Measurements from ENCODE around the gene DUOX1. TPM values are rescaled to one million over a fixed set of nuclear protein-coding genes. Genes with fewer than 3 reads are reported as not detected.

DUOX1 gene
- total and polyA plus RNA-seq, 9 of the 15 experiments (the other 6 are each of a cell fraction or from before 2014, with no cell fraction given): 0.01 to 0.22 (median 0.01) TPM; not detected in 6

DNA sequence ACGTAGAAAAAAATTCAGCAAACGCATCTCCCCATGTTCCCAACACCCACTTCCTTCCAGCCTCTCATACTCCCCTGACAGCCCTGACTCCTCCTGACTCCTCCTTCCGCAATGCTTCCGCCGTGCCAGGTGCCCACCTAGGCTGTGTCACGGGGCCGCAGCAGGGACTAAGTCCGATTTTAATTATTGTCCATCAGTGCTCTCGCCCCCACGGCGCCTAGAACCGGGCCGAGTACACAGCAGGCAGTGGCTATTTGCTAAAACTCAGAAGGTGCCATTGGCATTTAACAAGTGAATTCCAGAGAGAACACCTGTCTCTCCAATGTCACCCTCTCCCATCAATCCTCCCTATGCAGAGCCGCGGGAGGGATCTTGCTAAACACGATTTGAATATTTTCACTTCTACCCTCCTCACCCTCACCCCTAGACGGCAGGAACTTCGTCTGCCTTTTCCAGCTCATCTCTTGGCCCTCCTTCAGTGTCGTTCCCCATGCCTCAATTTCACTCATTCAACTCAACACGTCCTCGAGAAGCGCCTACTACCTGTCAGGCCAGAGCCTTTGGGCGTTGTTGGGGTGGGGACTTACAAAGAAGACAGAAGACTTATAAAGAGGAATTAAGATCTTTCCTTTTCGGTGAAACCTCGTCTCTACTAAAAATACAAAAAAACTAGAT is 69.5 kb downstream of the DUOX1 start (continued):
- TF ChIP-seq, protein P1, sequence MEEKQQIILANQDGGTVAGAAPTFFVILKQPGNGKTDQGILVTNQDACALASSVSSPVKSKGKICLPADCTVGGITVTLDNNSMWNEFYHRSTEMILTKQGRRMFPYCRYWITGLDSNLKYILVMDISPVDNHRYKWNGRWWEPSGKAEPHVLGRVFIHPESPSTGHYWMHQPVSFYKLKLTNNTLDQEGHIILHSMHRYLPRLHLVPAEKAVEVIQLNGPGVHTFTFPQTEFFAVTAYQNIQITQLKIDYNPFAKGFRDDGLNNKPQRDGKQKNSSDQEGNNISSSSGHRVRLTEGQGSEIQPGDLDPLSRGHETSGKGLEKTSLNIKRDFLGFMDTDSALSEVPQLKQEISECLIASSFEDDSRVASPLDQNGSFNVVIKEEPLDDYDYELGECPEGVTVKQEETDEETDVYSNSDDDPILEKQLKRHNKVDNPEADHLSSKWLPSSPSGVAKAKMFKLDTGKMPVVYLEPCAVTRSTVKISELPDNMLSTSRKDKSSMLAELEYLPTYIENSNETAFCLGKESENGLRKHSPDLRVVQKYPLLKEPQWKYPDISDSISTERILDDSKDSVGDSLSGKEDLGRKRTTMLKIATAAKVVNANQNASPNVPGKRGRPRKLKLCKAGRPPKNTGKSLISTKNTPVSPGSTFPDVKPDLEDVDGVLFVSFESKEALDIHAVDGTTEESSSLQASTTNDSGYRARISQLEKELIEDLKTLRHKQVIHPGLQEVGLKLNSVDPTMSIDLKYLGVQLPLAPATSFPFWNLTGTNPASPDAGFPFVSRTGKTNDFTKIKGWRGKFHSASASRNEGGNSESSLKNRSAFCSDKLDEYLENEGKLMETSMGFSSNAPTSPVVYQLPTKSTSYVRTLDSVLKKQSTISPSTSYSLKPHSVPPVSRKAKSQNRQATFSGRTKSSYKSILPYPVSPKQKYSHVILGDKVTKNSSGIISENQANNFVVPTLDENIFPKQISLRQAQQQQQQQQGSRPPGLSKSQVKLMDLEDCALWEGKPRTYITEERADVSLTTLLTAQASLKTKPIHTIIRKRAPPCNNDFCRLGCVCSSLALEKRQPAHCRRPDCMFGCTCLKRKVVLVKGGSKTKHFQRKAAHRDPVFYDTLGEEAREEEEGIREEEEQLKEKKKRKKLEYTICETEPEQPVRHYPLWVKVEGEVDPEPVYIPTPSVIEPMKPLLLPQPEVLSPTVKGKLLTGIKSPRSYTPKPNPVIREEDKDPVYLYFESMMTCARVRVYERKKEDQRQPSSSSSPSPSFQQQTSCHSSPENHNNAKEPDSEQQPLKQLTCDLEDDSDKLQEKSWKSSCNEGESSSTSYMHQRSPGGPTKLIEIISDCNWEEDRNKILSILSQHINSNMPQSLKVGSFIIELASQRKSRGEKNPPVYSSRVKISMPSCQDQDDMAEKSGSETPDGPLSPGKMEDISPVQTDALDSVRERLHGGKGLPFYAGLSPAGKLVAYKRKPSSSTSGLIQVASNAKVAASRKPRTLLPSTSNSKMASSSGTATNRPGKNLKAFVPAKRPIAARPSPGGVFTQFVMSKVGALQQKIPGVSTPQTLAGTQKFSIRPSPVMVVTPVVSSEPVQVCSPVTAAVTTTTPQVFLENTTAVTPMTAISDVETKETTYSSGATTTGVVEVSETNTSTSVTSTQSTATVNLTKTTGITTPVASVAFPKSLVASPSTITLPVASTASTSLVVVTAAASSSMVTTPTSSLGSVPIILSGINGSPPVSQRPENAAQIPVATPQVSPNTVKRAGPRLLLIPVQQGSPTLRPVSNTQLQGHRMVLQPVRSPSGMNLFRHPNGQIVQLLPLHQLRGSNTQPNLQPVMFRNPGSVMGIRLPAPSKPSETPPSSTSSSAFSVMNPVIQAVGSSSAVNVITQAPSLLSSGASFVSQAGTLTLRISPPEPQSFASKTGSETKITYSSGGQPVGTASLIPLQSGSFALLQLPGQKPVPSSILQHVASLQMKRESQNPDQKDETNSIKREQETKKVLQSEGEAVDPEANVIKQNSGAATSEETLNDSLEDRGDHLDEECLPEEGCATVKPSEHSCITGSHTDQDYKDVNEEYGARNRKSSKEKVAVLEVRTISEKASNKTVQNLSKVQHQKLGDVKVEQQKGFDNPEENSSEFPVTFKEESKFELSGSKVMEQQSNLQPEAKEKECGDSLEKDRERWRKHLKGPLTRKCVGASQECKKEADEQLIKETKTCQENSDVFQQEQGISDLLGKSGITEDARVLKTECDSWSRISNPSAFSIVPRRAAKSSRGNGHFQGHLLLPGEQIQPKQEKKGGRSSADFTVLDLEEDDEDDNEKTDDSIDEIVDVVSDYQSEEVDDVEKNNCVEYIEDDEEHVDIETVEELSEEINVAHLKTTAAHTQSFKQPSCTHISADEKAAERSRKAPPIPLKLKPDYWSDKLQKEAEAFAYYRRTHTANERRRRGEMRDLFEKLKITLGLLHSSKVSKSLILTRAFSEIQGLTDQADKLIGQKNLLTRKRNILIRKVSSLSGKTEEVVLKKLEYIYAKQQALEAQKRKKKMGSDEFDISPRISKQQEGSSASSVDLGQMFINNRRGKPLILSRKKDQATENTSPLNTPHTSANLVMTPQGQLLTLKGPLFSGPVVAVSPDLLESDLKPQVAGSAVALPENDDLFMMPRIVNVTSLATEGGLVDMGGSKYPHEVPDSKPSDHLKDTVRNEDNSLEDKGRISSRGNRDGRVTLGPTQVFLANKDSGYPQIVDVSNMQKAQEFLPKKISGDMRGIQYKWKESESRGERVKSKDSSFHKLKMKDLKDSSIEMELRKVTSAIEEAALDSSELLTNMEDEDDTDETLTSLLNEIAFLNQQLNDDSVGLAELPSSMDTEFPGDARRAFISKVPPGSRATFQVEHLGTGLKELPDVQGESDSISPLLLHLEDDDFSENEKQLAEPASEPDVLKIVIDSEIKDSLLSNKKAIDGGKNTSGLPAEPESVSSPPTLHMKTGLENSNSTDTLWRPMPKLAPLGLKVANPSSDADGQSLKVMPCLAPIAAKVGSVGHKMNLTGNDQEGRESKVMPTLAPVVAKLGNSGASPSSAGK (IDR thresholded peaks at IDR 0.05): peak; percentile 16; the same call in 1 of the 2 replicates
- peak; percentile 3; the same call in 1 of the 2 replicates for TF ChIP-seq SMAD4 (CRISPR knock-in tag; conservative IDR thresholded peaks at IDR 0.05)
- TF ChIP-seq, protein P2, sequence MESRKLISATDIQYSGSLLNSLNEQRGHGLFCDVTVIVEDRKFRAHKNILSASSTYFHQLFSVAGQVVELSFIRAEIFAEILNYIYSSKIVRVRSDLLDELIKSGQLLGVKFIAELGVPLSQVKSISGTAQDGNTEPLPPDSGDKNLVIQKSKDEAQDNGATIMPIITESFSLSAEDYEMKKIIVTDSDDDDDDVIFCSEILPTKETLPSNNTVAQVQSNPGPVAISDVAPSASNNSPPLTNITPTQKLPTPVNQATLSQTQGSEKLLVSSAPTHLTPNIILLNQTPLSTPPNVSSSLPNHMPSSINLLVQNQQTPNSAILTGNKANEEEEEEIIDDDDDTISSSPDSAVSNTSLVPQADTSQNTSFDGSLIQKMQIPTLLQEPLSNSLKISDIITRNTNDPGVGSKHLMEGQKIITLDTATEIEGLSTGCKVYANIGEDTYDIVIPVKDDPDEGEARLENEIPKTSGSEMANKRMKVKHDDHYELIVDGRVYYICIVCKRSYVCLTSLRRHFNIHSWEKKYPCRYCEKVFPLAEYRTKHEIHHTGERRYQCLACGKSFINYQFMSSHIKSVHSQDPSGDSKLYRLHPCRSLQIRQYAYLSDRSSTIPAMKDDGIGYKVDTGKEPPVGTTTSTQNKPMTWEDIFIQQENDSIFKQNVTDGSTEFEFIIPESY (CRISPR knock-in tag; IDR thresholded peaks at IDR 0.05): 0 out of 2 replicates have a peak, but pooled peaks have one; percentile 5
- TF ChIP-seq KLF13 (tag; IDR thresholded peaks at IDR 0.05; ENCODE audit: borderline replicate concordance, low read depth): no peak
- TF ChIP-seq ZNF263 (CRISPR knock-in tag; IDR thresholded peaks at IDR 0.05; ENCODE audit: borderline replicate concordance): 0 out of 2 replicates have a peak, but pooled peaks have one; percentile 2
- TF ChIP-seq KDM1A (IDR thresholded peaks at IDR 0.05): peak in 1 of 2 experiments; percentile 36; a peak in 1 of 4 replicates
- TF ChIP-seq, protein P3, sequence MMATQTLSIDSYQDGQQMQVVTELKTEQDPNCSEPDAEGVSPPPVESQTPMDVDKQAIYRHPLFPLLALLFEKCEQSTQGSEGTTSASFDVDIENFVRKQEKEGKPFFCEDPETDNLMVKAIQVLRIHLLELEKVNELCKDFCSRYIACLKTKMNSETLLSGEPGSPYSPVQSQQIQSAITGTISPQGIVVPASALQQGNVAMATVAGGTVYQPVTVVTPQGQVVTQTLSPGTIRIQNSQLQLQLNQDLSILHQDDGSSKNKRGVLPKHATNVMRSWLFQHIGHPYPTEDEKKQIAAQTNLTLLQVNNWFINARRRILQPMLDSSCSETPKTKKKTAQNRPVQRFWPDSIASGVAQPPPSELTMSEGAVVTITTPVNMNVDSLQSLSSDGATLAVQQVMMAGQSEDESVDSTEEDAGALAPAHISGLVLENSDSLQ (IDR thresholded peaks at IDR 0.05): peak; percentile 29
- TF ChIP-seq SAP30 (IDR thresholded peaks at IDR 0.05; ENCODE audit: borderline replicate concordance, insufficient read depth, low read depth, low read length, poor library complexity, severe bottlenecking): peak; percentile 42
- TF ChIP-seq GATAD2A (IDR thresholded peaks at IDR 0.05): peak; percentile 12; the same call in 1 of the 2 replicates
- 0 out of 2 replicates have a peak, but pooled peaks have one; percentile 4 for TF ChIP-seq CC2D1A (IDR thresholded peaks at IDR 0.05)
- TF ChIP-seq EHMT2 (IDR thresholded peaks at IDR 0.05): 0 out of 2 replicates have a peak, but pooled peaks have one; percentile 9
- no peak for TF ChIP-seq PRPF4 (IDR thresholded peaks at IDR 0.05; ENCODE audit: insufficient read depth, low read depth, low read length, poor library complexity, severe bottlenecking)
